Lung (tissue), 12 donors: ENCODE data around the gene COL6A2. TPM values are rescaled to one million over a fixed set of nuclear protein-coding genes. Genes with fewer than 3 reads are reported as not detected.

Experiments
- ATAC-seq: fragments of 200-7000 bp; cut with Tn5 transposase; one replicate; pipeline ENCODE4 v1.9.1; 2020; ENCODE audit warnings: moderate number of reproducible peaks; ENCODE audit not compliant: insufficient read depth, low FRiP score
- DNase-seq, 3 donors: peaks; one replicate each; pipeline ENCODE4 v3.0.0-alpha.2; 2013 to 2017
- H3K27ac ChIP-seq, 2 donors: one replicate each; pipeline ENCODE4 v1.5.1; 2013; ENCODE audit warnings: mild to moderate bottlenecking in 2 of 2, moderate library complexity in 2 of 2, control low read depth in 1 of 2, inconsistent platforms in 1 of 2, low read depth in 1 of 2, low read length in 1 of 2
- H3K27me3 ChIP-seq, 3 donors: one replicate each; pipeline ENCODE4 v1.5.1; 2013; ENCODE audit warnings: low read length in 2 of 3; ENCODE audit not compliant: control insufficient read depth in 3 of 3, insufficient read depth in 3 of 3
- H3K36me3 ChIP-seq, 4 donors: one replicate each; pipeline ENCODE4 v1.5.1; 2013; ENCODE audit warnings: low read length in 4 of 4, mild to moderate bottlenecking in 1 of 4, moderate library complexity in 1 of 4; ENCODE audit not compliant: control insufficient read depth in 4 of 4, insufficient read depth in 4 of 4
- H3K4me1 ChIP-seq, 5 donors: one replicate each; pipeline ENCODE4 v1.5.1; 2013; ENCODE audit warnings: low read length in 5 of 5, mild to moderate bottlenecking in 2 of 5, moderate library complexity in 1 of 5; ENCODE audit not compliant: control insufficient read depth in 5 of 5, insufficient read depth in 5 of 5
- H3K4me3 ChIP-seq: one replicate; pipeline ENCODE4 v1.5.1; 2013; ENCODE audit warnings: mild to moderate bottlenecking, control low read depth, moderate library complexity
- H3K9ac ChIP-seq, 2 donors: one replicate each; pipeline ENCODE4 v1.5.1; 2013; ENCODE audit warnings: low read length in 2 of 2, control low read depth in 1 of 2; ENCODE audit not compliant: insufficient read depth in 1 of 2
- H3K9me3 ChIP-seq, 4 donors: one replicate each; pipeline ENCODE4 v1.5.1; 2013; ENCODE audit warnings: low read length in 3 of 4, mild to moderate bottlenecking in 1 of 4, moderate library complexity in 1 of 4; ENCODE audit not compliant: control insufficient read depth in 4 of 4, insufficient read depth in 3 of 4
- CTCF ChIP-seq: IDR thresholded peaks from 2 replicates; pipeline ENCODE4 v1.5.1; 2012; ENCODE audit warnings: mild to moderate bottlenecking; ENCODE audit errors: control extremely low read depth, extremely low read depth
- WGBS, 2 donors: extraction: QIAGEN DNeasy Blood & Tissue Kit; methylation state at CpG; one replicate each; pipeline ENCODE4 v1.1.7; 2013; 5-methylcytosine and 5-hydroxymethylcytosine counted together
- polyA plus RNA-seq, 2 donors: library from polyadenylated mRNA; stranded (reverse); fragments of 200-250 nt; gene quantifications; one replicate each; pipeline ENCODE4 v1.2.1, GENCODE V29; 2013
- total RNA-seq, 2 donors: library from RNA; depleted of rRNA in 1 of 2; stranded (reverse); fragments of >200 nt in 1 of 2; gene quantifications; one replicate each; pipeline ENCODE4 v1.2.1, GENCODE V29; 2014 to 2021
- donor health status: control.
- donor health status: control.
- donor health status: Bipolar disorder and iron deficiency.
- donor health status: healthy.
- donor health status: DM: yes; HTN: yes; CAD: no.

Gene COL6A2
- total and polyA plus RNA-seq, 4 donors, result 192 to 466 (median 292) TPM

DNA sequence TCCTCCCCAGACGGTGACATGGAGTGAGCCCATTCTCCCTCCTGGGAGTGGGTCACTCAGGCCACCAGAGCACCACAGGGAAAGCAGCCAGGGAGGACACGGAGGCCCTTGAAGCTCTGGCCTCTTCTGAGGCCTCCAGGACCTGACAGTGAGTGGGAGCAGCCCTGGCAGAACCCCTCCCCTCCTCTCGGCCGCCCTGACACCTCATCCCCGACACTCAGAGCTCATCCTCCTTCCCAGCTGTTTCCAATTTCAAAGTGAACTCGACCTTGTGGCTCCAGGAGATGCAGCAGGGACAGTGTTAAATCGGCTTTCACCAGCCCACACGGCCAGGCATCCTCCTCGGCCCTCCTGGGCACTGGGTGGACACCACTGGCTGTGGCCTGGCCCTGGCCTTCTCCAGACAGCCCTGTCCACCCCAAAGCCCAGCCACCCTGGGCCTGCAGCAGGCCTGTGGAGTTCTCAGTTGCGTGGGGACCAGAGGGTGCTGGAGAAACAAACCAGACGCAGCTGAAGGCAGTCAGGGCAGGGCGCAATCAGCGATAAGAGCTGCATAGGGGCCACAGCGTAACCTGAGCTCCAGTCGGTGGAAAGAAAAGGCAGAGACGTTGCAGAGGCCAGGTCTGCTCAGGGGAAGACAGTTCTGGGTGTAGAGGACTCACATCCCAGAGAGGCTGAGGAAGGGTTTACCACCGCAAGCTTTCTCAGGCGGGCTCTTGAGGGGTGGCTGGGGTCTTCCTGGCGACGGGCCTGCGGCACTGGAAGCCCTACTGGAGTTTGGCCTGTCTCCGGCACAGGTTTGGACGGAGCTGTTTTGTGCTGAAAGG lies 30.4 kb downstream of the COL6A2 start:
- Histone ChIP-seq H3K9me3 (no peaks in the 10 kb centered on the region), H3K9ac (no peak overlapping the region), H3K27ac (peak overlapping the region in 1 of 2 donors; percentile 30), H3K4me3 (no peak overlapping the region), H3K36me3 (peaks cover 0 to 21% (median 8%) of the 10 kb centered on the region in 4 donors), H3K27me3 (no peaks in the 10 kb centered on the region), H3K4me1 (no peaks in the 10 kb centered on the region)
- WGBS, 2 donors, result 76 to 86% methylated on average over 23 of the region's 23 CpGs
- no peak for TF ChIP-seq CTCF
- peak in 2 of 3 donors; percentile 28 to 39 for DNase-seq
- ATAC-seq, result no peak

DNA sequence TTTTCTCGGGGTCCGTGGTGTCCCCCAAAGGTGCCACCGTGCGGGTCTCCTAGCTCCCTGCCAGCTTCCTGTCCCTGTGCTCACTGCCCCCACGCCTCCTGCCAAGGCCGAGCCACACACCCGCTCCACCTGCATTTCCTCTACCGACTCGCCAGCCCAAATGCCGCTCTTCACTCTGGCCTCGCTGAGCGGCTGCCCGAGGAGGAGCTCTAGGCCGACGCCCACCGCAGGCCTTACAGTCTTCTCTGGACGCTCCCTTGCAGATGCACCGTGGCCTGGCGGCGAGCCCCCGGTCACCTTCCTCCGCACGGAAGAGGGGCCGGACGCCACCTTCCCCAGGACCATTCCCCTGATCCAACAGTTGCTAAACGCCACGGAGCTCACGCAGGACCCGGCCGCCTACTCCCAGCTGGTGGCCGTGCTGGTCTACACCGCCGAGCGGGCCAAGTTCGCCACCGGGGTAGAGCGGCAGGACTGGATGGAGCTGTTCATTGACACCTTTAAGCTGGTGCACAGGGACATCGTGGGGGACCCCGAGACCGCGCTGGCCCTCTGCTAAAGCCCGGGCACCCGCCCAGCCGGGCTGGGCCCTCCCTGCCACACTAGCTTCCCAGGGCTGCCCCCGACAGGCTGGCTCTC lies 31.1 kb downstream of the COL6A2 start:
- TF ChIP-seq CTCF, result no peak
- Histone ChIP-seq H3K4me3 (no peak overlapping the region), H3K27ac (peak overlapping the region in 1 of 2 donors; percentile 30), H3K4me1 (no peaks in the 10 kb centered on the region), H3K9ac (no peak overlapping the region), H3K27me3 (no peaks in the 10 kb centered on the region), H3K36me3 (peaks cover 0 to 21% (median 5%) of the 10 kb centered on the region in 4 donors), H3K9me3 (no peaks in the 10 kb centered on the region)
- ATAC-seq, result no peak
- 91% methylated on average over 45 of the region's 45 CpGs for WGBS, 2 donors
- DNase-seq, result no peak

- ATAC-seq (no peak), DNase-seq (no peak)
- H3K27ac ChIP-seq, result no peak overlapping the region
- H3K9ac ChIP-seq, result no peak overlapping the region
- no peaks in the 10 kb centered on the region for H3K9me3 ChIP-seq
- H3K4me1 ChIP-seq, result no peaks in the 10 kb centered on the region
- no peak overlapping the region for H3K4me3 ChIP-seq
- H3K27me3 ChIP-seq, result no peaks in the 10 kb centered on the region
- no peak for TF ChIP-seq CTCF
- H3K36me3 ChIP-seq, result peaks cover 0 to 19% (median 4%) of the 10 kb centered on the region in 4 donors
- WGBS, 2 donors, result 85 to 91% methylated on average over 27 of the region's 27 CpGs
Measured at GRCh38 chr21:46129846-46130651, 32.1 kb downstream of the COL6A2 start.
